Parathyroid adenoma (tissue), 2 donors: ENCODE measurements around the gene ATXN10.

Experiments
- H2AFZ ChIP-seq: fragments of 300-600 bp; sonication (generic); one replicate; pipeline ENCODE4 v1.7.0; 2017; ENCODE audit warnings: antibody characterized with exemption, mild to moderate bottlenecking
- H3K27ac ChIP-seq: fragments of 300-600 bp; sonication (generic); one replicate; pipeline ENCODE4 v1.7.0; 2017
- H3K27me3 ChIP-seq: fragments of 300-600 bp; sonication (generic); one replicate; pipeline ENCODE4 v1.7.0; 2017; ENCODE audit warnings: low read length; ENCODE audit not compliant: control insufficient read depth, insufficient read depth
- H3K36me3 ChIP-seq: fragments of 300-600 bp; sonication (generic); one replicate; pipeline ENCODE4 v1.7.0; 2017; ENCODE audit warnings: low read length; ENCODE audit not compliant: control insufficient read depth, insufficient read depth
- H3K4me1 ChIP-seq: fragments of 300-600 bp; sonication (generic); one replicate; pipeline ENCODE4 v1.7.0; 2017; ENCODE audit warnings: control low read depth
- H3K4me2 ChIP-seq: fragments of 300-600 bp; sonication (generic); one replicate; pipeline ENCODE4 v1.7.0; 2017; ENCODE audit warnings: low read length
- H3K4me3 ChIP-seq: fragments of 300-600 bp; sonication (generic); one replicate; pipeline ENCODE4 v1.7.0; 2017; ENCODE audit warnings: low read depth, low read length
- H3K79me2 ChIP-seq: fragments of 300-600 bp; sonication (generic); one replicate; pipeline ENCODE4 v1.7.0; 2017; ENCODE audit warnings: control low read depth
- H3K9ac ChIP-seq: fragments of 300-600 bp; sonication (generic); one replicate; pipeline ENCODE4 v1.7.0; 2017; ENCODE audit warnings: mild to moderate bottlenecking
- H3K9me3 ChIP-seq: fragments of 300-600 bp; sonication (generic); one replicate; pipeline ENCODE4 v1.7.0; 2017; ENCODE audit warnings: low read length; ENCODE audit not compliant: control insufficient read depth
- CTCF ChIP-seq: fragments of 300-600 bp; sonication (generic); IDR thresholded peaks from one replicate; pipeline ENCODE4 v1.7.0; 2017; ENCODE audit warnings: antibody characterized with exemption, mild to moderate bottlenecking
- donor health status: primary hyperparathyroidism.

ATXN10 gene

GRCh38 chr22:45771057-45771456 lies 99.4 kb downstream of the ATXN10 start:
- H3K79me2 ChIP-seq: no peaks in the 10 kb centered on the region
- H2AFZ ChIP-seq: no peak overlapping the region
- TF ChIP-seq CTCF: no peak
- H3K27me3 ChIP-seq: no peaks in the 10 kb centered on the region
- H3K4me1 ChIP-seq: no peaks in the 10 kb centered on the region
- H3K36me3 ChIP-seq: no peaks in the 10 kb centered on the region
- H3K4me3 ChIP-seq: no peak overlapping the region
- no peak overlapping the region for H3K27ac ChIP-seq
- no peaks in the 10 kb centered on the region for H3K9me3 ChIP-seq
- no peak overlapping the region for H3K4me2 ChIP-seq
- no peak overlapping the region for H3K9ac ChIP-seq

GRCh38 chr22:45771711-45772110 lies 100.1 kb downstream of the ATXN10 start:
- TF ChIP-seq CTCF: no peak
- no peaks in the 10 kb centered on the region for H3K36me3 ChIP-seq
- no peaks in the 10 kb centered on the region for H3K4me1 ChIP-seq
- no peaks in the 10 kb centered on the region for H3K27me3 ChIP-seq
- no peak overlapping the region for H3K4me2 ChIP-seq
- H3K4me3 ChIP-seq: no peak overlapping the region
- H3K9ac ChIP-seq: no peak overlapping the region
- H2AFZ ChIP-seq: no peak overlapping the region
- no peak overlapping the region for H3K27ac ChIP-seq
- no peaks in the 10 kb centered on the region for H3K79me2 ChIP-seq
- H3K9me3 ChIP-seq: no peaks in the 10 kb centered on the region

GRCh38 chr22:45772743-45773142 lies 101.1 kb downstream of the ATXN10 start:
- Histone ChIP-seq H3K36me3 (no peaks in the 10 kb centered on the region), H3K4me2 (no peak overlapping the region), H2AFZ (no peak overlapping the region), H3K4me3 (no peak overlapping the region), H3K9me3 (no peaks in the 10 kb centered on the region), H3K27me3 (no peaks in the 10 kb centered on the region), H3K4me1 (no peaks in the 10 kb centered on the region), H3K9ac (no peak overlapping the region), H3K27ac (no peak overlapping the region), H3K79me2 (no peaks in the 10 kb centered on the region)
- no peak for TF ChIP-seq CTCF

GRCh38 chr22:45774001-45774670 lies 102.5 kb downstream of the ATXN10 start:
- H3K27ac ChIP-seq: no peak overlapping the region
- no peaks in the 10 kb centered on the region for H3K36me3 ChIP-seq
- no peak overlapping the region for H3K9ac ChIP-seq
- no peaks in the 10 kb centered on the region for H3K27me3 ChIP-seq
- no peak overlapping the region for H3K4me2 ChIP-seq
- H3K9me3 ChIP-seq: no peaks in the 10 kb centered on the region
- no peak overlapping the region for H2AFZ ChIP-seq
- TF ChIP-seq CTCF: no peak
- no peak overlapping the region for H3K4me3 ChIP-seq
- no peaks in the 10 kb centered on the region for H3K4me1 ChIP-seq
- H3K79me2 ChIP-seq: no peaks in the 10 kb centered on the region

- no peak overlapping the region for H3K9ac ChIP-seq
- H3K4me1 ChIP-seq: no peaks in the 10 kb centered on the region
- H3K27me3 ChIP-seq: no peaks in the 10 kb centered on the region
- H3K36me3 ChIP-seq: no peaks in the 10 kb centered on the region
- no peak overlapping the region for H3K4me2 ChIP-seq
- no peak overlapping the region for H3K4me3 ChIP-seq
- H2AFZ ChIP-seq: no peak overlapping the region
- TF ChIP-seq CTCF: no peak
- H3K79me2 ChIP-seq: no peaks in the 10 kb centered on the region
- no peaks in the 10 kb centered on the region for H3K9me3 ChIP-seq
- no peak overlapping the region for H3K27ac ChIP-seq
Observed at GRCh38 chr22:45775062-45775461, 103.4 kb downstream of the ATXN10 start.
